ENCODE results near the gene CDCA7.

- TF ChIP-seq CTCF (conservative IDR thresholded peaks at IDR 0.05; ENCODE audit: low read depth, low read length) (no peak), EZH2 (IDR thresholded peaks at IDR 0.05; ENCODE audit: low read length, unreplicated experiment) (no peak), EZH2phosphoT487 (IDR thresholded peaks at IDR 0.05; ENCODE audit: borderline replicate concordance, low read length) (no peak)
These were observed 16.4 kb downstream of the CDCA7 start for GRCh38 chr2:173371023-173371422.

All from PC-3 (cell line).